Measurements from ENCODE around the gene SSTR4.

SSTR4 gene

DNA sequence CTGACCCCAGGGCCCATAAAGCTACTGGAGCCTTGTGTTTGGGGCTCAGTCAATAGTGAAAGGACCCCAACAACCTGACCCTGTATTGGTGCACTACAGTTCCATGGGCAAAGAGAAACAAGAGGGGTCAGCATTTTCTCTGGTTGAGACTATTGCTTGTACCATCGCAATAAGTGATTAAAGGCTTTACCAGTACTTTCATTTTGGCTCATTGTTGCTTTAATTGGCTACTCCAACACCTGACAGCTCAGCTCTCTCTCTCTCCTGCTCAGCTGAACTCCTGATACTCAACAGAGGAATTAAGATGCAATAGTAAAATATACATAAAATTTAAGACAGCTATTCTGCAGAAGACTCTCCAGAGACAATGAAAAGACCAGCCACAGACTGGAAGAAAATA is 33.2 kb downstream of the SSTR4 start:
- H3K27ac ChIP-seq, result no peak overlapping the region
- TF ChIP-seq, protein P1, sequence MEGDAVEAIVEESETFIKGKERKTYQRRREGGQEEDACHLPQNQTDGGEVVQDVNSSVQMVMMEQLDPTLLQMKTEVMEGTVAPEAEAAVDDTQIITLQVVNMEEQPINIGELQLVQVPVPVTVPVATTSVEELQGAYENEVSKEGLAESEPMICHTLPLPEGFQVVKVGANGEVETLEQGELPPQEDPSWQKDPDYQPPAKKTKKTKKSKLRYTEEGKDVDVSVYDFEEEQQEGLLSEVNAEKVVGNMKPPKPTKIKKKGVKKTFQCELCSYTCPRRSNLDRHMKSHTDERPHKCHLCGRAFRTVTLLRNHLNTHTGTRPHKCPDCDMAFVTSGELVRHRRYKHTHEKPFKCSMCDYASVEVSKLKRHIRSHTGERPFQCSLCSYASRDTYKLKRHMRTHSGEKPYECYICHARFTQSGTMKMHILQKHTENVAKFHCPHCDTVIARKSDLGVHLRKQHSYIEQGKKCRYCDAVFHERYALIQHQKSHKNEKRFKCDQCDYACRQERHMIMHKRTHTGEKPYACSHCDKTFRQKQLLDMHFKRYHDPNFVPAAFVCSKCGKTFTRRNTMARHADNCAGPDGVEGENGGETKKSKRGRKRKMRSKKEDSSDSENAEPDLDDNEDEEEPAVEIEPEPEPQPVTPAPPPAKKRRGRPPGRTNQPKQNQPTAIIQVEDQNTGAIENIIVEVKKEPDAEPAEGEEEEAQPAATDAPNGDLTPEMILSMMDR (conservative IDR thresholded peaks at IDR 0.05), result no peak

DNA sequence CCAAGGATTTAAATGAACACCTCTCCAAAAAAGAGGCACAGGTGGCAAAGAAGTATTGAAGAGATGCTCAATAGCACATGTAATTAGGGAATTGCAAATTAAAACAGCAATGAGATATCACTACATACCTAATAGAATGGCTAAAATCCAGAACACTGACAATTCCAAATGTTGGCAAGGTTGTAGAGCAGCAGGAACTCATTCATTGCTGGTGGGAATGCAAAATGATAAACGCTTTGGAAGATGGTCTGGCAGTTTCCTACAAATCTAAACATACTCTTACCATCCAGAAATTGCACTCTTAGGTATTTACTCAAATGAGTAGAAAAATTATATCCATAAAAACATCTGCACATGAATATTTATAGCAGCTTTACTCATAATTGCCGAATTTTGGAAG is 34.0 kb downstream of the SSTR4 start:
- H3K27ac ChIP-seq, result no peak overlapping the region
- TF ChIP-seq, protein P1 (conservative IDR thresholded peaks at IDR 0.05), result no peak

DNA sequence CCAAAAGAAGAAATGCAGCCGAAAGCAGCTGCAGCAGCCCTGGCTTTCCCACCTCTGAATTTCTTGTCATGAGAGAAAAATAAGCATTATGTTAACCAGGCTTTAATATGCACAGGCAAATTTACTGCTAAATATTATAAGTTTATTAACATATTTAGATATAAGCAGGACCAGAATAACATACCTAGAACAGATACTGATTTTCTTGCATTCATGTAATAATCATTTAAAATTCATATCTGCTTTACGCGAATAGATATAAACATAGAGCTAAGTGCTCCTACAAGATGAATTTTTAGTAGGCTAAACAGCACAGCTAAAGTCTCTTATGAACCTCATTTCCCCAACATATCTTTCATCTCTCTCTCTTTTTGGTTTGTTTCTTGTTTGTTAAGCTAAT is 36.3 kb downstream of the SSTR4 start:
- TF ChIP-seq, protein P1 (conservative IDR thresholded peaks at IDR 0.05), result no peak
- no peak overlapping the region for H3K27ac ChIP-seq

DNA sequence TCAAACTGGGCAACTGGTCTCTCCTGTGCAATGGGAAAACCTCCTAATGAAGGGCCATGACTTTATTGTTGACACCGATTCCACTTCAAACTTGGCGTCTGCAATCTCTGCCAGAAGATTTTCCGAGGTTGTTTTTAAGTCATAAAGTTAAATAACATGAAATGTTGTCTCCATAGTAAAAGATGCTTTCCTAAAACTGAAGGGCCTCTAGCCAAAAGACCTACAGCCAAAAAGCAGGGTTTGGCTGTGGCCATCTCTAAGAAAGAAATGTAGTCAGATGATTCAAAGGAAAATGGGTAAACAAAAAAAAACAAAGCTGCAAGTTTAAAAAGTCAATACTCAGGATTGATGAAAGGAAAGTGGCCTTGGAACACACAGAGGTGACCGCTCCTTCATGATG is 36.9 kb downstream of the SSTR4 start:
- H3K27ac ChIP-seq, result no peak overlapping the region
- TF ChIP-seq, protein P1 (conservative IDR thresholded peaks at IDR 0.05), result no peak

DNA sequence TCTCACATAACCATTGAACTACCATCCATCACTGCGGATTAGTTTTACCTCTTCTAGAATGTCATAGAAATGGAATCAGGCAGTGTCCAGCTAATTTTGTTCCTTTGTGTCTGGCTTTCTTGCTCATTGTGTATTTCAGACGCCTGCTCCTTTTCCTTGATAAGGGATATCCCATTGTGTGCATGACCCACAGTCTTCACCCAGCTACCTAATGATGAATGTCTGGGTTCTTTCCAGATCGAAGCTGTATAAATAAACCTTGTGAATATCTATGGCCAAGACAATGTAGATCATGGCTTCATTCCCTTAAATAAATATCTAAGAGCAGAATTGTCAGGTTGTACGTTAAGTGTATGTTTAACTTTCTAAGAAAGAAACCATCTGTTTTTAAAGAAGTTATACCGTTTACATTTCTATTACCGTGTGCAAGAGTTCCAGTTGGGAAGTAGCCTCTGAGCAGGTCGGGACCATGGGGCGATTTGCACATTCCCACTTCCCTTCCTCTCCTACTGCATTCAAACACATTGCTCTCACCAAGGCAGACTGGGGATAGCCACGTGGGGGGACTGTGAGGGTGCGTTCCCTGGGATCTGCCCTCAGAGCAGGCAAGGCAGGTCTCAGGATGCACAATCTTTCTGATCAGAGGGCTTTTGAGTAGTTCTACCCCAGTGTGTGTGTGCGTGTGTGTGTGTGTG is 37.9 kb downstream of the SSTR4 start:
- no peak overlapping the region for H3K27ac ChIP-seq
- TF ChIP-seq, protein P1 (conservative IDR thresholded peaks at IDR 0.05), result no peak

DNA sequence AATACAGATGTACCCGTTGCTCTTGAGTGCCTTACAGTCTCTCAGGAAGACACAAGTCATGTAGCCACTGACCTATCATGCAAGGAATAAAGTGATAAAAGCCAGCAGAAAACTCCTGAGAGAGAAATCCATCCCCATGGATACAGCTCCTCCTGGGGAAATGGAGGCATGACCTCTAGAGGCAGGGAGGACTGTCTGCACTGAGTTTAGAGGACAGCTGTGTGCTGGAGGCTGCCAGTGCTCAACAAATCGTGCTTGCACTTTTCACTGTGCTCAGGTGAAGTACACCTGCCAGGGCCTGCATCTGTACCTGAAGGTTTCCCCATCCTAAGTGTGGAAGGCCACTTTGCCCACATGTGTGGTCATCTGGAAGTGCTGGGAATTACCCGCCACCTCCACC is 38.9 kb downstream of the SSTR4 start:
- TF ChIP-seq, protein P1 (conservative IDR thresholded peaks at IDR 0.05), result no peak
- H3K27ac ChIP-seq, result no peak overlapping the region

DNA sequence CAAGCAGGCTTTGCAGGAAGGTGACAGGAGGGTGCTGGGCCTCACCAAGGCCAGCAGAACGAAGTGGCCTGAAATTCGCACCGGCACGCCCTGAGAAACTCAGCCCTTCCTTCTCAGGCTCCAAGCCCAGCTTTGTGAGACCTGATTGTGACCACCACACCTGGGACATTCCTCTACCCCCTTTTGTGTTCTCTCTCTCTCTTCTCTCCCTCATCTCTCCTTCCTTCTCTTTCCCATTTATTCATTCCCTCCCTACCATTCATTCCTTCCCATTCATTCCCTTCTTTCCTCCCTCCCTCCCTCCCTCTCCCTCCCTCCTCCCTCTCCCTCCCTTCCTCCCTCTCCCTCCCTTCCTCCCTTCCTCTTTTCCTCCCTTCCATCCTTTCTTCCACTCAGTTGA is 42.2 kb downstream of the SSTR4 start:
- TF ChIP-seq, protein P1 (conservative IDR thresholded peaks at IDR 0.05), result no peak

More for the DNA sequence above, 42.2 kb downstream of the SSTR4 start:
- no peak overlapping the region for H3K27ac ChIP-seq

Measured in VCaP (cell line).